Fibroblast of upper back skin (primary cell): ENCODE results near the gene NOL9.
A peak's percentile ranks its signal among the peaks of the same experiment; 100 is the strongest.

Experiments
- DNase-seq: peaks from one replicate; pipeline ENCODE4 v3.0.0-alpha.2; 2013

Gene NOL9

GRCh38 chr1:6519491-6519934 is 34.8 kb downstream of the NOL9 start:
- DNase-seq: no peak

GRCh38 chr1:6517435-6517851 is 36.9 kb downstream of the NOL9 start:
- peak; percentile 36 for DNase-seq

GRCh38 chr1:6515771-6516170 is 38.5 kb downstream of the NOL9 start:
- no peak for DNase-seq

GRCh38 chr1:6513320-6513801 is 41.0 kb downstream of the NOL9 start:
- DNase-seq: no peak

- no peak for DNase-seq
Observed at GRCh38 chr1:6512908-6513280, 41.4 kb downstream of the NOL9 start.

GRCh38 chr1:6512245-6512907 is 41.9 kb downstream of the NOL9 start:
- no peak for DNase-seq

GRCh38 chr1:6511561-6512244 is 42.6 kb downstream of the NOL9 start:
- no peak for DNase-seq

- no peak for DNase-seq
Observed at GRCh38 chr1:6511056-6511455, 43.3 kb downstream of the NOL9 start.

- DNase-seq: no peak
Observed at GRCh38 chr1:6510493-6510892, 43.8 kb downstream of the NOL9 start.

GRCh38 chr1:6509919-6510291 is 44.4 kb downstream of the NOL9 start:
- no peak for DNase-seq

- DNase-seq: no peak
Observed at GRCh38 chr1:6509220-6509918, 44.9 kb downstream of the NOL9 start.

GRCh38 chr1:6508816-6509189 is 45.5 kb downstream of the NOL9 start:
- no peak for DNase-seq

- no peak for DNase-seq
Observed at GRCh38 chr1:6508154-6508815, 46.0 kb downstream of the NOL9 start.

- no peak for DNase-seq
Observed at GRCh38 chr1:6507461-6507911, 46.8 kb downstream of the NOL9 start.

GRCh38 chr1:6507037-6507428 is 47.3 kb downstream of the NOL9 start:
- no peak for DNase-seq

- DNase-seq: no peak
Observed at GRCh38 chr1:6506210-6507036, 47.9 kb downstream of the NOL9 start.

- no peak for DNase-seq
Observed at GRCh38 chr1:6505367-6506209, 48.7 kb downstream of the NOL9 start.

GRCh38 chr1:6504887-6505286 is 49.4 kb downstream of the NOL9 start:
- DNase-seq: no peak

GRCh38 chr1:6503884-6504602 is 50.3 kb downstream of the NOL9 start:
- DNase-seq: no peak

GRCh38 chr1:6502000-6502891 is 52.1 kb downstream of the NOL9 start:
- no peak for DNase-seq
